MM.1S (cell line): ENCODE results near the gene WBP1L.

Experiments used
- EZH2 ChIP-seq: fragments of 300-600 bp; sonication (generic); optimal IDR thresholded peaks from 2 replicates; pipeline ENCODE3; 2017; ENCODE audit warnings: low read depth, mild to moderate bottlenecking, antibody characterized with exemption, low read length, mixed read lengths
- TF ChIP-seq, protein P1 (sequence below): fragments of 300-600 bp; sonication (generic); IDR thresholded peaks from 2 replicates; pipeline ENCODE4 v1.5.1; 2016; ENCODE audit warnings: antibody characterized with exemption, low read length, mixed read lengths

- TF ChIP-seq, protein P1, sequence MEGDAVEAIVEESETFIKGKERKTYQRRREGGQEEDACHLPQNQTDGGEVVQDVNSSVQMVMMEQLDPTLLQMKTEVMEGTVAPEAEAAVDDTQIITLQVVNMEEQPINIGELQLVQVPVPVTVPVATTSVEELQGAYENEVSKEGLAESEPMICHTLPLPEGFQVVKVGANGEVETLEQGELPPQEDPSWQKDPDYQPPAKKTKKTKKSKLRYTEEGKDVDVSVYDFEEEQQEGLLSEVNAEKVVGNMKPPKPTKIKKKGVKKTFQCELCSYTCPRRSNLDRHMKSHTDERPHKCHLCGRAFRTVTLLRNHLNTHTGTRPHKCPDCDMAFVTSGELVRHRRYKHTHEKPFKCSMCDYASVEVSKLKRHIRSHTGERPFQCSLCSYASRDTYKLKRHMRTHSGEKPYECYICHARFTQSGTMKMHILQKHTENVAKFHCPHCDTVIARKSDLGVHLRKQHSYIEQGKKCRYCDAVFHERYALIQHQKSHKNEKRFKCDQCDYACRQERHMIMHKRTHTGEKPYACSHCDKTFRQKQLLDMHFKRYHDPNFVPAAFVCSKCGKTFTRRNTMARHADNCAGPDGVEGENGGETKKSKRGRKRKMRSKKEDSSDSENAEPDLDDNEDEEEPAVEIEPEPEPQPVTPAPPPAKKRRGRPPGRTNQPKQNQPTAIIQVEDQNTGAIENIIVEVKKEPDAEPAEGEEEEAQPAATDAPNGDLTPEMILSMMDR, result no peak
- TF ChIP-seq EZH2, result no peak
Observed at GRCh38 chr10:102826148-102826796, 82.5 kb downstream of the WBP1L start.
